ENCODE measurements around the gene GRID1.

Gene GRID1

GRCh38 chr10:86290933-86291615 lies 75.5 kb downstream of the GRID1 start:
- no peak for TF ChIP-seq CTCF (IDR thresholded peaks at IDR 0.05)
- intact Hi-C loops (cut with DNase I; ENCODE audit: low total_unique reads), result no loop called here
- Histone ChIP-seq H3K4me1 (no peaks in the 10 kb centered on the region), H3K36me3 (no peaks in the 10 kb centered on the region), H3K27me3 (no peaks in the 10 kb centered on the region), H3K9me3 (no peaks in the 10 kb centered on the region), H3K4me3 (no peak overlapping the region), H3K27ac (no peak overlapping the region)
- DNase-seq, result peak in 1 of 2 donors; percentile 35

GRCh38 chr10:86289577-86289868 lies 77.1 kb downstream of the GRID1 start:
- no peaks in the 10 kb centered on the region for H3K9me3 ChIP-seq
- H3K36me3 ChIP-seq, result no peaks in the 10 kb centered on the region
- H3K27me3 ChIP-seq, result no peaks in the 10 kb centered on the region
- TF ChIP-seq CTCF (IDR thresholded peaks at IDR 0.05), result no peak
- no peak overlapping the region for H3K27ac ChIP-seq
- DNase-seq, result peak in 1 of 2 donors; percentile 20
- intact Hi-C loops (cut with DNase I; ENCODE audit: low total_unique reads), result no loop called here
- no peak overlapping the region for H3K4me3 ChIP-seq
- no peaks in the 10 kb centered on the region for H3K4me1 ChIP-seq

- Histone ChIP-seq H3K4me1 (no peaks in the 10 kb centered on the region), H3K27me3 (no peaks in the 10 kb centered on the region), H3K9me3 (no peaks in the 10 kb centered on the region), H3K36me3 (no peaks in the 10 kb centered on the region), H3K27ac (no peak overlapping the region), H3K4me3 (no peak overlapping the region)
- peak in 1 of 2 donors; percentile 42 for DNase-seq
- no peak for TF ChIP-seq CTCF (IDR thresholded peaks at IDR 0.05)
- intact Hi-C loops (cut with DNase I; ENCODE audit: low total_unique reads), result no loop called here
Measured at GRCh38 chr10:86288695-86289576, 77.7 kb downstream of the GRID1 start.

- Histone ChIP-seq H3K4me1 (no peaks in the 10 kb centered on the region), H3K36me3 (no peaks in the 10 kb centered on the region), H3K27me3 (no peaks in the 10 kb centered on the region), H3K9me3 (no peaks in the 10 kb centered on the region), H3K4me3 (no peak overlapping the region), H3K27ac (no peak overlapping the region)
- DNase-seq, result peak in 1 of 2 donors; percentile 13
- intact Hi-C loops (cut with DNase I; ENCODE audit: low total_unique reads), result no loop called here
- TF ChIP-seq CTCF (IDR thresholded peaks at IDR 0.05), result no peak
Measured at GRCh38 chr10:86287966-86288579, 78.5 kb downstream of the GRID1 start.

- Histone ChIP-seq H3K4me1 (no peaks in the 10 kb centered on the region), H3K9me3 (no peaks in the 10 kb centered on the region), H3K4me3 (no peak overlapping the region), H3K27ac (no peak overlapping the region), H3K36me3 (no peaks in the 10 kb centered on the region), H3K27me3 (no peaks in the 10 kb centered on the region)
- DNase-seq, result peak in 1 of 2 donors; percentile 37
- intact Hi-C loops (cut with DNase I; ENCODE audit: low total_unique reads), result no loop called here
- no peak for TF ChIP-seq CTCF (IDR thresholded peaks at IDR 0.05)
Measured at GRCh38 chr10:86287110-86287793, 79.3 kb downstream of the GRID1 start.
